ENCODE results near the gene NCOA7. TPM values are rescaled to one million over a fixed set of nuclear protein-coding genes. Genes with fewer than 3 reads are reported as not detected.

The NCOA7 gene
- total and polyA plus RNA-seq, 9 of the 15 experiments (the other 6 are each of a cell fraction or from before 2014, with no cell fraction given): 5.8 to 14.6 (median 9.3) TPM

DNA sequence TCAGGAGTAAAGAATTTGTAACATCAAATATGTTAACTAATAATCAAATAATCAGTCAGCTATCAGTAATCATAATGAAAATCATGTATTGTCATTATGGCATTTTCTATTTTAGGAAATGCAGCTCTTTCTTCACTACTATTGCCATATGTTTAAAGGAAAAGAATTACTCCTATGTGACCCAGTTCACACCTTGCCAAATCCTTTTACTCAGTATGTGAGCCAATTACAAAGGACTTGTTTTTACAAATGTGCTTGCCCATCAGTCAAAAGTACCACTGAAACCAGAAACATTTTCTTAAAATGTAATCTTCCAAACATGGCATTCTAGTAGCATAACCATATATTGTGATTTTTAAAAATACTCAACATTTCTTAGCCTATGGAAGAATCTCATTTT is 63.6 kb downstream of the NCOA7 start:
- Histone ChIP-seq H3K9me1 (ENCODE audit: control insufficient read depth, insufficient read depth, low read length) (no peaks in the 10 kb centered on the region), H3K9me3 (replicated peaks; ENCODE audit: control insufficient read depth, insufficient read depth, low read depth, low read length) (no peaks in the 10 kb centered on the region), H2AFZ (ENCODE audit: low read depth, low read length) (no peak overlapping the region), H3K4me1 (replicated peaks in 1 of 2; ENCODE audit: control insufficient read depth in 2 of 2, insufficient read depth in 2 of 2, low read length in 2 of 2) (no peaks in the 10 kb centered on the region; a peak in 1 of 5 replicates), H4K20me1 (replicated peaks; ENCODE audit: control insufficient read depth, insufficient read depth, low read length) (no peaks in the 10 kb centered on the region), H3K36me3 (ENCODE audit: control insufficient read depth, insufficient read depth, low read length) (no peaks in the 10 kb centered on the region), H3K27me3 (ENCODE audit: control insufficient read depth in 2 of 2, insufficient read depth in 2 of 2, low read length in 2 of 2) (no peaks in the 10 kb centered on the region), H3K4me3 (no peak overlapping the region), H3K4me2 (ENCODE audit: insufficient read depth, low read length) (no peak overlapping the region), H3K27ac (ENCODE audit: extremely low read depth, low read depth, low read length) (no peak overlapping the region), H3K79me2 (ENCODE audit: control insufficient read depth, insufficient read depth, low read length) (peaks cover 4% of the 10 kb centered on the region; the same call in 2 of the 3 replicates), H3K9ac (ENCODE audit: insufficient read depth in 1 of 2, low read depth in 2 of 2, low read length in 2 of 2) (no peak overlapping the region)
- POLR2A ChIA-PET: interaction anchor here (0.6 kb wide), 2 partner anchors 154 to 377 kb away, joined by 3 read pairs; no protein-coding TSS in a partner anchor
- TF ChIP-seq GABPB2 (CRISPR knock-in tag; conservative IDR thresholded peaks at IDR 0.05): no peak
- no peak for TF ChIP-seq ETV5 (CRISPR knock-in tag; IDR thresholded peaks at IDR 0.05; ENCODE audit: low read depth)
- ATAC-seq (no peak), FAIRE-seq (no peak), DNase-seq (ENCODE audit: extremely low read depth in 1 of 4, low spot score in 3 of 4) (no peak)
- no TSS peak for BruUV-seq (replicated peaks)
- intact Hi-C loops (cut with micrococcal nuclease): no loop called here
- in situ Hi-C loops (cut with MboI): no loop called here
- CTCF ChIA-PET (ENCODE audit: low intra/inter-chr PET ratio): no interaction called here

DNA sequence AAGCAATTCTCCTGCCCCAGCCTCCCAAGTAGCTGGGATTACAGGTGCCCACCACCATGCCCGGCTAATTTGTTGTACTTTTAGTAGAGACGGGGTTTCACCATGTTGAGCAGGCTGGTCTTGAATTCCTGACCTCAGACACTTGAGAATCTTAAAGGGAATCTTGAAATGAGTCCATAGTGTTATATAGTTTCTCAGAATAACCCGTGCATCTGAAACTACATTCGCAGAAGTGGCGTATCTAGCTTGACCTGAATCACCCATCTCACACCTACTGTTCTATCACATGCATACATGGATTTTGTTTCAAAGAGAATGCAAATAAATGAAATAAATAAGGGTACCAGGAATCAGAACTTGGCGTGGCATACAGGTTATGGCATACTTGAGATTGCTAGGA is 65.0 kb downstream of the NCOA7 start:
- Histone ChIP-seq H2AFZ (ENCODE audit: low read depth, low read length) (no peak overlapping the region), H3K27ac (ENCODE audit: extremely low read depth, low read depth, low read length) (no peak overlapping the region), H3K36me3 (ENCODE audit: control insufficient read depth, insufficient read depth, low read length) (no peaks in the 10 kb centered on the region), H3K9me3 (replicated peaks; ENCODE audit: control insufficient read depth, insufficient read depth, low read depth, low read length) (no peaks in the 10 kb centered on the region), H3K27me3 (ENCODE audit: control insufficient read depth in 2 of 2, insufficient read depth in 2 of 2, low read length in 2 of 2) (no peaks in the 10 kb centered on the region), H3K9me1 (ENCODE audit: control insufficient read depth, insufficient read depth, low read length) (no peaks in the 10 kb centered on the region), H3K4me1 (replicated peaks in 1 of 2; ENCODE audit: control insufficient read depth in 2 of 2, insufficient read depth in 2 of 2, low read length in 2 of 2) (no peaks in the 10 kb centered on the region; a peak in 1 of 5 replicates), H3K4me2 (ENCODE audit: insufficient read depth, low read length) (no peak overlapping the region), H3K9ac (ENCODE audit: insufficient read depth in 1 of 2, low read depth in 2 of 2, low read length in 2 of 2) (no peak overlapping the region), H3K79me2 (ENCODE audit: control insufficient read depth, insufficient read depth, low read length) (peaks cover 4% of the 10 kb centered on the region; the same call in 2 of the 3 replicates), H3K4me3 (no peak overlapping the region), H4K20me1 (replicated peaks; ENCODE audit: control insufficient read depth, insufficient read depth, low read length) (no peaks in the 10 kb centered on the region)
- intact Hi-C loops (cut with micrococcal nuclease) (no loop called here), in situ Hi-C loops (cut with MboI) (loop anchor here (5.0 kb wide), 1 partner anchor 102 kb away; the partner anchor contains the start of gene HINT3)
- TF ChIP-seq, protein P1, sequence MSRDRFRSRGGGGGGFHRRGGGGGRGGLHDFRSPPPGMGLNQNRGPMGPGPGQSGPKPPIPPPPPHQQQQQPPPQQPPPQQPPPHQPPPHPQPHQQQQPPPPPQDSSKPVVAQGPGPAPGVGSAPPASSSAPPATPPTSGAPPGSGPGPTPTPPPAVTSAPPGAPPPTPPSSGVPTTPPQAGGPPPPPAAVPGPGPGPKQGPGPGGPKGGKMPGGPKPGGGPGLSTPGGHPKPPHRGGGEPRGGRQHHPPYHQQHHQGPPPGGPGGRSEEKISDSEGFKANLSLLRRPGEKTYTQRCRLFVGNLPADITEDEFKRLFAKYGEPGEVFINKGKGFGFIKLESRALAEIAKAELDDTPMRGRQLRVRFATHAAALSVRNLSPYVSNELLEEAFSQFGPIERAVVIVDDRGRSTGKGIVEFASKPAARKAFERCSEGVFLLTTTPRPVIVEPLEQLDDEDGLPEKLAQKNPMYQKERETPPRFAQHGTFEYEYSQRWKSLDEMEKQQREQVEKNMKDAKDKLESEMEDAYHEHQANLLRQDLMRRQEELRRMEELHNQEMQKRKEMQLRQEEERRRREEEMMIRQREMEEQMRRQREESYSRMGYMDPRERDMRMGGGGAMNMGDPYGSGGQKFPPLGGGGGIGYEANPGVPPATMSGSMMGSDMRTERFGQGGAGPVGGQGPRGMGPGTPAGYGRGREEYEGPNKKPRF (IDR thresholded peaks at IDR 0.05; ENCODE audit: low read depth, low read length): no peak
- BruUV-seq (replicated peaks): no TSS peak
- ChIA-PET POLR2A (interaction anchor here (1.1 kb wide), 1 partner anchor 75 kb away, joined by 3 read pairs; no protein-coding TSS in a partner anchor), CTCF (ENCODE audit: low intra/inter-chr PET ratio) (no interaction called here)
- ATAC-seq: no peak
- no peak for FAIRE-seq
- DNase-seq (ENCODE audit: extremely low read depth in 1 of 4, low spot score in 3 of 4): no peak
- 86% methylated on average over 6 of the region's 6 CpGs for WGBS (ENCODE audit: insufficient coverage, low coverage, missing lambda C conversion rate)
